Cerebellar nuclear complex (tissue), 1 donor: ENCODE data around the gene HELZ.
"Not testable (repeated sequence)": the region's sequence is repeated elsewhere in the genome, so short reads cannot be mapped to it uniquely, and the experiment has no call there.

Source experiments
- DNase-seq, 2 experiments: peaks; one replicate each; lab custom pipeline; 2025; lab: John Stamatoyannopoulos, UW

The HELZ gene

GRCh38 chr17:67050471-67051154 lies 194.4 kb downstream of the HELZ start:
- DNase-seq, result no peak

GRCh38 chr17:67050066-67050465 lies 194.9 kb downstream of the HELZ start:
- no peak for DNase-seq

- no peak for DNase-seq
These were observed 195.8 kb downstream of the HELZ start for GRCh38 chr17:67049025-67049739.

GRCh38 chr17:67047382-67047781 lies 197.6 kb downstream of the HELZ start:
- DNase-seq, result no peak

- no peak for DNase-seq
These were observed 198.6 kb downstream of the HELZ start for GRCh38 chr17:67046398-67046797.

- DNase-seq, result no peak
These were observed 200.1 kb downstream of the HELZ start for GRCh38 chr17:67044940-67045339.

GRCh38 chr17:67044016-67044772 lies 200.8 kb downstream of the HELZ start, which contains the start of gene CACNG1:
CACNG1 (plus strand) TSS chr17:67044554; CDS start chr17:67044661, 107 bp downstream.
- DNase-seq, result no peak

GRCh38 chr17:67043283-67043682 lies 201.7 kb downstream of the HELZ start:
- DNase-seq, result no peak

- no peak for DNase-seq
These were observed 202.8 kb downstream of the HELZ start for GRCh38 chr17:67041941-67042899.

- DNase-seq, result no peak
These were observed 203.5 kb downstream of the HELZ start for GRCh38 chr17:67041531-67041930.

- not testable (repeated sequence) for DNase-seq
These were observed 203.9 kb downstream of the HELZ start for GRCh38 chr17:67041119-67041518.

GRCh38 chr17:67040652-67041051 lies 204.3 kb downstream of the HELZ start:
- no peak for DNase-seq

GRCh38 chr17:67038861-67039365 lies 206.1 kb downstream of the HELZ start:
- DNase-seq, result no peak

- no peak for DNase-seq
These were observed 209.6 kb downstream of the HELZ start for GRCh38 chr17:67035131-67036083.

GRCh38 chr17:67033613-67034012 lies 211.4 kb downstream of the HELZ start:
- DNase-seq, result no peak

GRCh38 chr17:67032985-67033384 lies 212.0 kb downstream of the HELZ start:
- DNase-seq, result no peak

- no peak for DNase-seq
These were observed 212.6 kb downstream of the HELZ start for GRCh38 chr17:67032382-67032781.

GRCh38 chr17:67030641-67031040 lies 214.4 kb downstream of the HELZ start:
- no peak for DNase-seq

- DNase-seq, result no peak
These were observed 217.9 kb downstream of the HELZ start for GRCh38 chr17:67027031-67027628.

- DNase-seq, result no peak
These were observed 218.7 kb downstream of the HELZ start for GRCh38 chr17:67026341-67026740.
